G401.6 (cell line): ENCODE results near the gene C1orf21.

Experiments
- FAIRE-seq: peaks from 2 replicates; lab custom pipeline; 2012; peaks lifted over from hg19 to GRCh38; lab: Jason Lieb, UNC

Gene C1orf21

DNA sequence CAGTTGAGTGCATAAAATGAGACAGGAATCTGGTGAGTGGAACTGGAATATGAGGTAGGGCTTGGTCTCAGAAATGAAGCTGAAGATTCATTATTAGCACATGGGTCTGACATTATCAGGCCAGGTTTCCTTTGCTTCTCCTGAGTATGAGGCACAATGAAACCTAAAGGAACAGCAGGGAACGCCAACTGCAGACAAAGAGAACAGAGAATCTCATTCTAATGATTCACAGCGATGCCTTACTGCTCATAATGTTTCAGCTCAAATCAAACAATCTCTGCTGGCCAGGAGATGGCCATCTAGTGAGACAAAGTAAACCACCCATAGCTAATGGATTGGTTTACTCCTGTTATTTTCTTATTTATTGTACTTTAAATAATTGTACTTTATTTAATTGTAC lies 133.5 kb downstream of the C1orf21 start:
- FAIRE-seq: no peak

DNA sequence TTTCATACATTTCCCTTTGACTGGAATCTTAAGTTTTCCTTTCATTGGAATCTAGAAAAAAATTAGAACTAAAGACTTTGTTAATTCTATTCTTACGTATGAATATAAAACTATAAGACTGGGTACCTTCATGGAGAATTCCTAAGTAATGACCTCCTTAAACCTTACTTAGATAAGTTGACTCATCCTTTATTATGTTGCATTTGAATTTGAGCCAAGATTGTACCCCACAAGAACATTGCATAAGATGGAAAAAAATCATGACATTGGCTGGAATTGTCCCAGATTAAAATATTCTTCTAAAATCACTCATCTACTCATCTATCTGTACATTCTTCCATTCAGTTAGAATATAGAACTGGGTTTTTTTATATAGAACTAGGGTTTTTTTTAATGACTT lies 137.4 kb downstream of the C1orf21 start:
- FAIRE-seq: no peak

DNA sequence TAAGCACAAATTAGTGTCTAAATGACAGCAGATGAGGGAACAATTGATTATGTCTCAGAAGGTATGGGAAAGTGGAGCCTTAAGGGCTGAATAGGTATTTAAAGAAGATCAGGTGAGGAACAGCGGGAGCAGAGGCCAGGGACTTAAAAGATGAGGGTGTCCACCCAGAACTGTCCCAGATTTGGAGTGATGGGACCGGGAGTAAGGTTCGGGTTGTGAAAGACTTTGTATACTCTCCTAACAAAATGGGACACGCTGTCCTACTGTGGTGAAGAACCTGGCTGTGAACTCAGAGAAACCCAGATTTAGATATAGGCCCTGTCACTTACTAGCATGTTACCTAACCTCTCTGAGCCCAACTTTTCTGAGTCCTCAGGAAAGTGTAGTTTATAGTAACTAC lies 140.6 kb downstream of the C1orf21 start:
- no peak for FAIRE-seq

DNA sequence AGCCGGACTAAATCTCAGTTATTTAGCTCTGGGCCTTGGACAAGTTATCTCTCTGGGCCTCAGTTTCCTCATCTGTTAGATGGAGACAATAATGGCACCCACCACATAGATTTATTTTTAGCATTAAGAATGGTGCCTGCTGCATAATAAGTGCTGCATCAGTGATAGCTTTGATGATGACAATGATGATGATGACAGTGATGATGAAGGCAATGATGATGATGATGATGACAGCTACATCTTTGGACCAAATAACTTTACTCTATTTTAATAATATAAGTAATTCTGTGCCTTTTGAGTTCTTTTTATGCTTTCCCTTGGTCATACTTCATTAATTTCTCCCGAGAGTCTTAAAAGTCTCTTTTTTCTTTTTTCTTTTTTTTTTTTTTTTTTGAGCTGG lies 143.4 kb downstream of the C1orf21 start:
- FAIRE-seq: no peak

DNA sequence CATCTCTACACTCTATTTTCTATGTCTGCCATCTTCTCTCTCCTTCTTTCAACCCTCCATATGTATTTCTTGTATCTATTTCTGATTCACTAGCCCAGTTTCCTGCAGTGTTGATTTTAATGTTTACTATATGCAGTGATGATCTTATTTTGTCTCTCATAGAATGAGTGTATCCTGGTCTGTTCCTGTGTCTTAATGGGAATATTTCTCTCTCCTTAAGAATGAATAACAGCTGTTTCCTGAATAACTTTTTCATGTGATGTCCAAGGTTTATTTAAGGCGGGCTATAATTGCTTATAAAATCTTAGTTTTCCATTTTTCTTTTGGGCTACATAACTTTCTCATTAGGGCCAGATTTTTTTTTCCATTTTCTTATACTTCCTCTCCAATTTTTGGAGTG lies 144.5 kb downstream of the C1orf21 start:
- FAIRE-seq: no peak

DNA sequence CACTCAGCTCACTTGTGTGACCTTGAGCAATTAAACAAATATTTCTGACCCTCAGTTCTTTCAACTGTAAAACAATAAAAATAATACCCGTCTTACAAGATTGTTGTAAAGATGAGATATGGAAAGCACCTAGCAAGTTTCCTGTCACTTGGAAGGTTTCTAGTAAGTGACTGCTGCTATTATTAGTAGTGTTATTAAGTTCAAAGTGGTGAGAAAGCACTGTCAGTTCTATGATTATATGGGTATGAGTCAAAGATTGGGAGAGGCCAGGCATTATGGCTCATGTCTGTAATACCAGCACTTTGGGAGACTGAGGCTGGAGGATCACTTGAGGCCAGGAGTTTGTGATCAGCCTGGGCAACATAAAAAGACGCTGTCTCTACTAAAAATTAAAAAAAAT lies 145.4 kb downstream of the C1orf21 start:
- no peak for FAIRE-seq

DNA sequence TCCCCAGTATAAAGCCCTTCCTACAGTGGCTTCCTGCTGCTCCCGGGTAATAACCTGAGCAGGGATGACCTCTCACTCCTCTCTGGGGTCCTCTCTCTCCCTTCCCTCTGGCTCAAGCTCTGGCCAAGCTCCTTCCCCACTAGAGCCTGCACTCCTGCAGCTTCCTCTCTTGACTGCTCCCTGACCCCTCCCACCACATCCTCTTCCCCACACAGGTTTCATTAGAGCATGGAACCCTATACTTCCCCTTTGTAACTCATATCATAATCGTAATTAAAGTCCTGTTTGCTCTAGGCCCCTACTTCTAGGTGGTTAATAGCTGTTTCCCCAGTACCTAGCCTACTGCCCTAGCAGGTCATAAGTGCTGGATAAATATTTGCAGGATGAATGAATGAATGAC lies 146.2 kb downstream of the C1orf21 start:
- no peak for FAIRE-seq

DNA sequence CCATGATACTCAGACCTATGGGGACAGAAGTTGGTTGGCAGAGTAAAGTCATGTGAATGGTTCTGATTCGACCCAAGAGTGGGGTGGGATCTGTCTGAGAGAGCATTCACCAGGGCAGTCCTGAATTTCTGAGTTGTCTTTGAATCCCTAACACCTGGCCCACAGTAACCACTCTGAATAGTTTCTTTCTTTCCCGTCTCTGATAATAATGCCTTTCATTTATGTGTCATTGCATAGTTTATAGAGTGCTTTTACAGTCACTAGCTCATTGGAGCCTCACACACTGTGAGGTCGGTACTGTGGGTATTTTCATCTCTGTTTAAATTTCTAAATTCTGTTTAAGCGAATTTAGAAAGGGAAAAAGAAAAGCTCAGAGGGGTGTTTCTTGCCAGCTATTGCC lies 147.1 kb downstream of the C1orf21 start:
- FAIRE-seq: no peak

DNA sequence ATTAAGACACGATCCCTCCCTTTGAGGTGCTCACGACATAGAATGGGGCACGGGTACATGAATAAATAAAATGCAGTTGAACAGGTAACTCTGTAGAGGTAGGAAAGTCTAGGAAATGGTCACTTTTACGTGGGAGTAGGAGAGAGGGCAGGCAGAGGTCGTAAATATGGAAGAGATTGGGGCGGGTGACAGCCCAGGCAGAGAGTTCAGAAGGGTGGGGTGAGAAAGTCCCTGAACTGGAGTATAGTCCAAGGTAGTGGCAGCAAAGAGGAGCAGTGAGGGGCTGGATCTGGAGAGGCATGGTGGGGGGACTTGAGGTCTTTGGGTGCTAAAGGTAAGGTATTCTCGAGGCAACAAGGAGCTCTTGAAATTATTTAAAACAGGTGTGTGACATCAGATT lies 147.9 kb downstream of the C1orf21 start:
- no peak for FAIRE-seq

DNA sequence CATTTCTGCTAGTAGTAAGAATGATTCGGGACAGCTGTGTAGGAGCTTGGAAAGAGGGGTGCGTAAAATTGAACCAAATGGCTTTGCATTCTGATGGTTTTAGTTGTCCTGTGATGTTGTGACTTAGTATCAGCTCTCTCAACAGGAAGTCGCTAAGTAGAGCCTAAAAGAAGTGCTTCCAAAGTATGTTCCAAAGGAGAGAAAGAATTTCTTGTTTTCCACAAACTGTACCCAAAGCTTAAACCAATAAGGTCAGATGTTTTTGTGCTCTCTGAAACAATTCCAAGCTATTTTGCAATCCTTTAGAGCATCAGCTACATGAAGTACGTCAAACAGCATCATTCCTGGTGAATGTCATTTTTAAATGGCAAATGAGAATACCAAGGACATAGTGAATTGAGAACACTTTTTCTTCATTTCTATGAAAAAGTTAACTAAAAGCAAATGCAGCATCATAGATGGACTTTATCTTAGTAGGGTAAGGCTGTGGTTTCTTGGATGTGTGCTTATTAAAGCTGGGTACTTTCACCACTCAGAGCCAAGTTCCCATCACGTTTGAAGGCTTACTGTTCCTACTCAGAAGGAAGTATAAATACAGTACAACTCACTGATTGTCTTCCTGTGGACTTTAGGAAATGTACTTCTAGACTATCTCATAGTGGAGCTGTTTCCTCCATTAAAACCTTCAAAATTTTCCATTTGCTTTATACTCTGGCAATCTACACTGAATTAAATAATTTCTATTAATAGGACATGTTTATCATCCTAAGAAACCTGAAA lies 148.6 kb downstream of the C1orf21 start:
- no peak for FAIRE-seq

DNA sequence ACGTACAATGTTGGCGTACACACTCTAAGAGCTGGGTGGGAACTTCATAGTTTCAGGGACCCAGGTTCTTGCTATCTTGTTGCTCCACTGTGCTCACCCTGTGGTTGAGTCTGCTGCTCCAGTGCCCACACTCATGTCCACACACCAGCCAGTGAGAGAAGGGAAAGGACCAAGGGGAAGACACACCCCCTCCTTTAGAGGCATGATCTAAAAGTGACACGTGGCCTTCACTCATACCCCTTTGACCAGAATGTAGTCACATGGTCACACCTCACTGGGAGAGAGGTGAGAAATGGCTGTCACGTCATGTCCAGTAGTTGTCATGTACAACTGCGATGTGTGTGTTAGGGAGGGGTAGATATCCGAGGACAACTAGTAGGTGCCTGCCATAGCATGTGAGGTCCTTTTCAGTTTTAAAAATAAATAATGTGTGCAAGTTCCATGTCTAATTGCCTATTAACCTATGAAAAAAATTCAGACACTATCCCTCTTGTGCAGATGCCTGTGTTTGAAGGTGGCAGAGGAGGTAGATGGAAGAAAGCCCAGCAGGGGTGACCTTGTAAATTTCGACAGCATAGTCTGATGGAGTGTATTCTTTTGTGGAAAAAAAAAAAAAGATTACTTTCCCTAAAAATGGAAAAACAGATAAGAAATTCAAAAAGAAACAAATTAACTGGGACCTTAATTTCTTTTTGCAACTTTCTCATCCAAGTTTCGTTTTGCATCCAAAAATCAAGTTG lies 149.6 kb downstream of the C1orf21 start:
- FAIRE-seq: no peak

DNA sequence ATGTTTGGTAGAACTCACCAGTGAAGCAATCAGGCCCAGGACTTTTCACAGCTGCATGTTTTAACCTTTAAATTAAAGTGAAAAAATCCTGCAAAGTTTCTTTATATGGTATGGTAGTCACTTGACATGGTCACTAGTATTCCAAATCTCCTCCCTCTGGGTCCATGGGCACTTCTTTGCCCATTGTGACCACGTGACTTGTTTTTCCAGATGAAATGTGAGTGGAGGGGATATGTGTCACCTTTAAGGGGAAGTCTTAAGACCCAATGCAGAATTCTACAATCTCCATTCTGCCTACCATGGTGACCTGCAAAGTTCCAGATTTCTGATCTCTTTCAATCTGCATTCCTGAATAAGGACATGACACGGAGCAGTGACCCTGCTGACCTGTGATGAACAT lies 152.8 kb downstream of the C1orf21 start:
- no peak for FAIRE-seq

DNA sequence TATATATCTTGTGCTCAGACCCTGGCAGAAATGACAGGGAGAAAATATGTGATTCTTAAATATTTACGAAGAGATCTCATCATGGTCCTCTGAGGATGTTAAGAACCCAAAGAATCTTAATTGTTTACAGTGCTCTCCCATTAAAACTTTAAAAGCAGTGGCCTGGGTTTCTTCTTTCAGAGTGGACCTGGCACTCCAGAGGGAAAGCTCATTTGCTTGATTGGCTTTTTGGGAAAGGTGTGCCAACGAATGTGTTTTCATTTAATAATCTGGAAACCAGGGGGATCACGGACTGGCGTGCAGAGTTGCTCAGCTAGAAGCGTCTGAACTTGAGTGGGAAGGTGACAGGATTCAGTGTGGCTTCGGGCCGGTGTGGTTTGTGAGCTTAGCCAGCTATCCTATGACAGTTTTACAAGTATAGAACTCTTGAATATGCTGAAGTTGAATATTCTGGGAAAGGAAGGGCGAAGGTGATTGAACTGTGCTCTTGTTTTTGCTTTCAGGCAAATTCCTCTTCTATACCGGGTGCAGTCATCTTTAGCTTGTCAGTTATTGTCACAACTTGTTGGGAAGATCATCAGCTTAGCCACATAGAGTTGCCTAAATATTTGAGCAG lies 154.8 kb downstream of the C1orf21 start:
- FAIRE-seq: no peak

DNA sequence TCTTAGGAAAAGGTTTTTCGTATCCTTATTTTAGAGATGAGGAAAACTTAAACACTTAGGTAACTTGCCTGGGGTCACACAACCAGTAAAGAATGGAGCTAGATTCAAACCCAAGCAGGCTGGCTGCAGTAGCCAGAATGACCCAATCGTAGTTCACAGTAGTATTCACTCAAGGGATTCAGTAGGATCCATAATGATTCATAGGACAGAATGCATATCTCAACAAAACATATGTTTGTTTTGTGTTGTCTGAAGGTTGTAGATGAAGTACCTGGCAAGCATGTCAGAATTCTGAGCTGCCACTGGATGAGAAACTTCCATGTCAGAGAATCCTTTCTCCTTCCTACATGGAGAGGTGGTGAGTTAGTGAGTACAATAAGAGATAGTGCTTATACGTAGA lies 155.5 kb downstream of the C1orf21 start:
- FAIRE-seq: no peak

DNA sequence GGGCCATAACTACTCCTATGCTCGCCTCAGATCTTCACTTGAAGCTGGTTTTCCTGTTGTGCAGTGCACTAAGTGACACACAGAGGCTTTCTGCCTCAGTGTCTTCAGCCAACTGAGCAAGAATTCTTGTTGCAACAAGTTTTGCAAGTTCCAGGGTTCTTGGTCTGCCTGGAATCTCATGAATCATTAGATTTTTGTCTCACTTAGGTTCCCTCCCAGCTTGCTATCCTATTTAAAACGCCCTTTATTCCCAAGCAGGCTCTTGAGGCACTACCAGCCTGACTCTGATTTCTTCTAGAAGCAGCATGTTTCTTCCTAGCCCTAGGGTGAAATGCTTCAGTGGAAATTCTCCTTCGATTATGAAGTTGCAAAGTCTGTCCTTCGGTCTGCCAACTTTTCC lies 158.8 kb downstream of the C1orf21 start:
- no peak for FAIRE-seq

DNA sequence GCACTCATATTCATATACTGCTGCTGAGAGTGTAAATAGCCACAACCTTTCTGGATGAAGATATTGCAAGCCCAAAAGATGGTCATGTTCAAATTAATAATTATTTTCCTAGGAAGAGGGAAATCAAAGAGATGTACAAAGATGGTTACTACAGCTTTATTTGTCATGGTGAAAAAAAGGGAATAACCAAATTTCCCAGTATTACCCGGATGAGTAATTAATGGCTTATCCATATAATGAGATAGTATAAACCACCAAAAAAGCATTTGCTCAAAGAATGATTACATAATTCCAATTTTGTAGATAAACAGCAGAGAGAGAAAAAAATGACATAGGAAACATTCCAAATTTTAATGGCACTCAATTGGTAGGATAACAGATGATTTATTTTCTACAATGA lies 165.6 kb downstream of the C1orf21 start:
- no peak for FAIRE-seq

DNA sequence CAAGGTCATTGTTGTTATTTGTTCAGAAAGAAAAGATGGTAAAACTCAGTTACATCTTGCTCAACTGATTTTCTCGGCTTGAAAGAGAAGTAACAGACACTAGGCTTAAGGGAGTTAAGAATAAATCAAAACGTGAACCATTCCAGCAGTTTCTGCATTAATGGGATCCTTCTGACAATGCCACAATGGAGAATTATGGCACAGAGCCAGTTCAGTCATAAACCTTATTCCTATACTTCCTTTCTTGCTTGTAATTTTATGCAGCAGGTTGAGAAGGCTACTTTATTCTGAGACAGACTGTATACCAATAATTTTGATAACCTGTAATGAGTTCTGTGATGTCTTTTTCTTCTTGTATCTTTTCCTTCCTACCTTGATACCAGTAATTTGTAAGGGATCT lies 167.0 kb downstream of the C1orf21 start:
- no peak for FAIRE-seq

DNA sequence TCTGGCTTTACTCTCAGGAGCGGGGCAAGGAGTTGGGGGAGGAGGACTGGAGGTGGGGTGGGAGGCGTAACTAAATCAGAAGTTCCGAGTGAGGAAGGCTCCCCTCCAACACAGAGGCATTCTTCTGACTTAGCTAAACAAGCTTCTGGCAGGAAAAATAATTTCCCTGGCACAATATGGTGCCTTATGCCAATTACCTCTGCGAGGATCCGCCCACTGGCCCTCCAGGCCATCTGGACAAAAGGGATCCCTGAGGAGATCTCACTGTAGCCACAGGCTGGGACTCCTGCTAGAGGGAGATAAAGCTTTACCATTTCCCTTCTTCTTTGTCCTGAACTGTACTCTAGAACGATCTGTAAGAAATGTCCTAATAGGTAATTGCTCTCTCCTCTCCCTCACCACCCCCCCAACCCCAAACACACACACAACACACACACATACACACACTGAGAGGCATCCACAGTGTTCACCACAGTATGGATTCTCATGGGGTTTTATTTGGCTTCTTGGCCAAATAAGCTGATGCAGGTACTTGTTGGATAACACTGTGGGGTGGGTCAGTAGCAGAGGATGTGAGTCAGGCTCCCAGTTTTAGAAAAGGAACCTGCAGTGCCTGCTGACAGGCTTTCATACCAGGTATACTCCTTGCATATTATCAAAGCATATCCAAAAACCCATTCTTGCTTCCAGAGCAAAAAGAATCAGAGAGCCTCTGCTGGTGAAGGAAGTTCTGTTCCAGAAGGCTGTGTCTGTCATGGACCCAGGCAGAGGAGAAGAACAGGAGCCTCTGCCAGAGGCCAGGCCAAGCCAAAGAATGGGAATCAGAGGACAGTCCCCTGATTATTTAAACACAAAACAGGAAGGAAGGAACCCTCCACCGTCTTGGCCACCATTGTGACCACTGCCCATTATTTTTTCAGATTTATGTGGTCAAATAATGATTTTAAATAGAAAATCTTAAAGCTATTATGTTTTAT lies 169.1 kb downstream of the C1orf21 start:
- FAIRE-seq: no peak

DNA sequence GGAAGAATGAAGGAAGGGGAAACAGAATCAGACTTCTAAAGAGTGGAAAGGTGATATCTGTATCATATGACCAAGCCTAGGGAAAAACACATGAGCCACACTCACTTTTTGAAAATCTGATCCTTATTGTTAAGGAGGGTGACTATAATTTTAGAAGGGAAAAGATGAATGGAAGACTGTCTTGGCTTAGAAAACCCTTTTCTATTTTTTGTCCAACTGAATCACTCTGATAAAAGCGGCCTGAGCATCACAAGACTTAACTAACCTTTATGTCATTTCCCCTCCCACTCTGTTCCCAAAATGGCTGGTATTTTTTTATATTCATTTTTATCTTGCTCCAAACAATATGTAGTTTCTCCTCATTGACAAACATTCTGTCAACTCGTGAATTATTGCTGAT lies 169.8 kb downstream of the C1orf21 start:
- FAIRE-seq: no peak

DNA sequence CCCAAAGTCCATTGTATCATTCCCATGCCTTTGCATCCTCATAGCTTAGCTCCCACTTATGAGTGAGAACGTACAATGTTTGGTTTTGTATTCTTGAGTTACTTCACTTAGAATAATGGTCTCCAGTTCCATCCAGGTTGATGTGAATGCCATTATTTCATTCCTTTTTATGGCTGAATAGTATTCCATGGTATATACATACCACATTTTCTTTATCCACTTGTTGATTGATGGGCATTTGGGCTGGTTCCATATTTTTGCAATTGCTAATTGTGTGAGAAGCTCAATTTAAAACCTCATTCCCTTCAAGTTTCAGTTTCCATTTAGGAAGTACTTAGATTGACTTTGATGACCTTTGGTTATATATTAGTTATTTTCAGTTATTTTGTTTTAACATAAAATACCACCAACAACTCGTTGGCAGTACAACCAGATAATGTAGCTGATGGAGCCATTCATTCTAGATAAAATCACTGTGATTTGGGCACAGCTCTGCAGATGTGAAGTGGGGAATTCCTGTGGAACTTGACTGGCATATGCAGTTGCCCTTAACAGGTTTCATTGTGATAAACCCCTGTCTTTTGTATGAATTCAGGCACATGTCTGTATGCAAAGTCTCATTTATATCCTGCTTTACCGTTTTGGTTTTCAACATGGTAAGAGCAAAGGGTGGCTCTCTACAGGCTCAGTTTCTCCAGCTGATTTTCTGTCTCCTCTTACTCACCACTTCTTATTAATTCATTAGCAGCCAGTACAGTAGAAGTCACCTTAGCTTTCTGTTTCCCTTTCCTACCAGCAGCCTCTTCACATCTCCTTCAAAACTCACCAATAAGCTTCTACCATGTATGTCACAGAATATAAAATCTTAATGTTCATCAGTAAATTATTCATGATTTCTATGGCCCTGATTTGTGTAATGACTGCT lies 170.9 kb downstream of the C1orf21 start:
- no peak for FAIRE-seq

DNA sequence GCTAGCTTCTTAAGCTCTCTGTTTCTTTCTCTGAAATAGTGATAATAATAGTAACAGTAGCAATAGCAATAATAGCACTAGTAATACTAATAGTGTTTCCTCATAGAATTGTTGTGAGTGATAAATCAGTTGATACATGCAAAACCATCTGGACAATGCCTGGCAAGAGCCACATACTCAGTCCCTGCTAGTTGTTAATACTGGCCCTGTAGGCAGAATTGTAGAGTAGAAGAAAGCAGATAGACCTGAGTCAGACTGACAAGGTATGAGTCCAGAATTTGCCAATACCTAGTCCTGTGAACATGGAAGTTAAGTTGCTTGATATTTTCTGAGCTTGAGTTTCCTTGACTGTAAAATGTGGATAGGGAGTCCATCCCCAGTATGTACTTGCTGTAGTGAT lies 171.9 kb downstream of the C1orf21 start:
- no peak for FAIRE-seq
